Mesenchymal stem cell (in vitro differentiated cells and primary cell): ENCODE results near the gene MPPE1.

Source experiments
- DNase-seq: peaks from one replicate; pipeline ENCODE4 v3.0.0-alpha.2; 2013
- H2AFZ ChIP-seq: one replicate; pipeline ENCODE4 v1.6.1; 2013; ENCODE audit warnings: low read depth, mild to moderate bottlenecking, control low read depth, inconsistent platforms, low read length, moderate library complexity
- H2AK5ac ChIP-seq: 2 replicates; pipeline ENCODE4 v1.6.1; 2013; ENCODE audit warnings: low read length, moderate library complexity, mild to moderate bottlenecking, inconsistent platforms; ENCODE audit not compliant: severe bottlenecking
- H2BK120ac ChIP-seq: one replicate; pipeline ENCODE4 v1.6.1; 2013; ENCODE audit warnings: low read depth, mild to moderate bottlenecking, inconsistent platforms, low read length, moderate library complexity
- H2BK12ac ChIP-seq, 2 experiments: one replicate each; pipeline ENCODE4 v1.6.1; 2013; ENCODE audit warnings: inconsistent platforms in 2 of 2, low read length in 2 of 2, mild to moderate bottlenecking in 2 of 2, moderate library complexity in 2 of 2, control low read depth in 1 of 2
- H2BK15ac ChIP-seq: one replicate; pipeline ENCODE4 v1.6.1; 2013; ENCODE audit warnings: mild to moderate bottlenecking, low read depth, inconsistent platforms; ENCODE audit not compliant: poor library complexity, severe bottlenecking
- H2BK5ac ChIP-seq: 2 replicates; pipeline ENCODE4 v1.6.1; 2013; ENCODE audit warnings: low read depth, mild to moderate bottlenecking, low read length, control low read depth, inconsistent platforms; ENCODE audit not compliant: poor library complexity, severe bottlenecking
- H3K14ac ChIP-seq, 2 experiments: one replicate each; pipeline ENCODE4 v1.6.1; 2013; ENCODE audit warnings: inconsistent platforms in 2 of 2, low read length in 2 of 2, control low read depth in 1 of 2, mild to moderate bottlenecking in 1 of 2, moderate library complexity in 1 of 2
- H3K18ac ChIP-seq, 2 experiments: one replicate each; pipeline ENCODE4 v1.6.1; 2013; ENCODE audit warnings: inconsistent platforms in 2 of 2, low read length in 2 of 2, control low read depth in 1 of 2, low read depth in 1 of 2, mild to moderate bottlenecking in 1 of 2
- H3K23ac ChIP-seq, 2 experiments: one replicate each; pipeline ENCODE4 v1.6.1; 2013; ENCODE audit warnings: inconsistent platforms in 2 of 2, low read length in 2 of 2, mild to moderate bottlenecking in 2 of 2, moderate library complexity in 2 of 2, control low read depth in 1 of 2
- H3K27ac ChIP-seq: 2 replicates; pipeline ENCODE4 v1.5.1; 2013; ENCODE audit warnings: mild to moderate bottlenecking, moderate library complexity, low read length, control low read depth, inconsistent platforms; ENCODE audit not compliant: poor library complexity, severe bottlenecking
- H3K27me3 ChIP-seq, 2 experiments: 2 replicates each; pipeline versions ENCODE4 v1.6.1 to v1.7.0; 2013; ENCODE audit warnings: low read length in 2 of 2, mild to moderate bottlenecking in 2 of 2, moderate library complexity in 2 of 2, control low read depth in 1 of 2, inconsistent platforms in 1 of 2; ENCODE audit not compliant: control insufficient read depth in 1 of 2, insufficient read depth in 1 of 2
- H3K36me3 ChIP-seq, 2 experiments: 2 replicates each; pipeline versions ENCODE4 v1.6.1 to v1.7.0; 2013; ENCODE audit warnings: low read length in 2 of 2, control low read depth in 1 of 2, inconsistent platforms in 1 of 2, low read depth in 1 of 2, mild to moderate bottlenecking in 1 of 2; ENCODE audit not compliant: insufficient read depth in 2 of 2, control insufficient read depth in 1 of 2
- H3K4ac ChIP-seq, 2 experiments: one replicate each; pipeline ENCODE4 v1.6.1; 2013; ENCODE audit warnings: inconsistent platforms in 2 of 2, low read length in 2 of 2, mild to moderate bottlenecking in 2 of 2, moderate library complexity in 2 of 2, control low read depth in 1 of 2, low read depth in 1 of 2
- H3K4me1 ChIP-seq: 2 replicates; pipeline ENCODE4 v1.6.1; 2013; ENCODE audit warnings: low read depth, low read length, control low read depth; ENCODE audit not compliant: control insufficient read depth, insufficient read depth
- H3K4me2 ChIP-seq: 2 replicates; pipeline ENCODE4 v1.6.1; 2013; ENCODE audit warnings: low read length, mild to moderate bottlenecking, inconsistent platforms; ENCODE audit not compliant: poor library complexity, severe bottlenecking
- H3K4me3 ChIP-seq, 2 experiments: 2 replicates each; pipeline versions ENCODE4 v1.5.1 to v1.7.0; 2013; ENCODE audit warnings: low read length in 2 of 2, mild to moderate bottlenecking in 2 of 2, control low read depth in 1 of 2, low read depth in 1 of 2; ENCODE audit not compliant: insufficient read depth in 1 of 2
- H3K79me1 ChIP-seq: replicated peaks from 2 replicates; pipeline ENCODE4 v1.6.1; 2013; ENCODE audit warnings: mild to moderate bottlenecking, control low read depth, low read length, inconsistent platforms; ENCODE audit not compliant: poor library complexity, severe bottlenecking
- H3K9ac ChIP-seq: 2 replicates; pipeline ENCODE4 v1.7.0; 2013; ENCODE audit warnings: mild to moderate bottlenecking, low read length, moderate library complexity
- H3K9me3 ChIP-seq: 2 replicates; pipeline ENCODE4 v1.7.0; 2013; ENCODE audit warnings: mild to moderate bottlenecking, low read length; ENCODE audit not compliant: control insufficient read depth
- H4K8ac ChIP-seq: one replicate; pipeline ENCODE4 v1.6.1; 2013; ENCODE audit warnings: inconsistent platforms, mild to moderate bottlenecking, low read length, moderate library complexity
- H4K91ac ChIP-seq: one replicate; pipeline ENCODE4 v1.6.1; 2013; ENCODE audit warnings: mild to moderate bottlenecking, low read length, inconsistent platforms
- WGBS: methylation state at CpG from one replicate; pipeline ENCODE4 v1.1.7; 2013; ENCODE audit warnings: mixed read lengths; 5-methylcytosine and 5-hydroxymethylcytosine counted together

Gene MPPE1

DNA sequence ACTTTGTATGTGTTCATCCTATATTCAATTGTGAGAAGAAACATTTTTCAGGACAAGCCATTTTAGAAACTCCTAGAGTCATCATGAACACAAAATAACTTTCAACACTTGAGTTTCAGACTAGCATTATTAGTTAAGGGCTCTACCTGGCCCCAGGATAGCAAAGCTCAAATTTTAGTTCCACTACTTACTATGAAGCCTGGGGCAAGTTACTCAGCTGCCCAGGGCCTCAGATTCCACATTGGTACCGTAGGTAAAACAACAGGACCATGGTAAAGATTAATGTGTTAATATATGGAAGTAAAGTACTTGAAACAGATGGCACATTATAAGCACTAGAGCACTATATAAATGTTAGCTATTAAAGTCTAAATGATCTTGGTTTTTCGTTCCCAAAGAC lies 19.4 kb downstream of the MPPE1 start:
- no peaks in the 10 kb centered on the region for H3K27me3 ChIP-seq
- no peak overlapping the region for H3K23ac ChIP-seq
- peaks cover 40 to 86% of the 10 kb centered on the region in 2 experiments for H3K36me3 ChIP-seq
- H3K9me3 ChIP-seq, result no peaks in the 10 kb centered on the region
- 100% methylated on average over 1 of the region's 2 CpGs for WGBS
- no peak overlapping the region for H4K8ac ChIP-seq
- H3K4me1 ChIP-seq, result peaks cover 2% of the 10 kb centered on the region
- no peaks in the 10 kb centered on the region for H3K79me1 ChIP-seq
- H3K27ac ChIP-seq, result no peak overlapping the region
- H3K18ac ChIP-seq, result no peak overlapping the region
- H3K4me2 ChIP-seq, result no peak overlapping the region
- no peak overlapping the region for H2BK120ac ChIP-seq
- no peak overlapping the region for H2AK5ac ChIP-seq
- no peak for DNase-seq
- H2AFZ ChIP-seq, result no peak overlapping the region
- no peak overlapping the region for H4K91ac ChIP-seq
- H2BK15ac ChIP-seq, result no peak overlapping the region
- no peak overlapping the region for H3K4me3 ChIP-seq
- H2BK5ac ChIP-seq, result no peak overlapping the region
- no peak overlapping the region for H3K9ac ChIP-seq
- no peak overlapping the region for H2BK12ac ChIP-seq
- H3K4ac ChIP-seq, result no peak overlapping the region
- no peak overlapping the region for H3K14ac ChIP-seq

DNA sequence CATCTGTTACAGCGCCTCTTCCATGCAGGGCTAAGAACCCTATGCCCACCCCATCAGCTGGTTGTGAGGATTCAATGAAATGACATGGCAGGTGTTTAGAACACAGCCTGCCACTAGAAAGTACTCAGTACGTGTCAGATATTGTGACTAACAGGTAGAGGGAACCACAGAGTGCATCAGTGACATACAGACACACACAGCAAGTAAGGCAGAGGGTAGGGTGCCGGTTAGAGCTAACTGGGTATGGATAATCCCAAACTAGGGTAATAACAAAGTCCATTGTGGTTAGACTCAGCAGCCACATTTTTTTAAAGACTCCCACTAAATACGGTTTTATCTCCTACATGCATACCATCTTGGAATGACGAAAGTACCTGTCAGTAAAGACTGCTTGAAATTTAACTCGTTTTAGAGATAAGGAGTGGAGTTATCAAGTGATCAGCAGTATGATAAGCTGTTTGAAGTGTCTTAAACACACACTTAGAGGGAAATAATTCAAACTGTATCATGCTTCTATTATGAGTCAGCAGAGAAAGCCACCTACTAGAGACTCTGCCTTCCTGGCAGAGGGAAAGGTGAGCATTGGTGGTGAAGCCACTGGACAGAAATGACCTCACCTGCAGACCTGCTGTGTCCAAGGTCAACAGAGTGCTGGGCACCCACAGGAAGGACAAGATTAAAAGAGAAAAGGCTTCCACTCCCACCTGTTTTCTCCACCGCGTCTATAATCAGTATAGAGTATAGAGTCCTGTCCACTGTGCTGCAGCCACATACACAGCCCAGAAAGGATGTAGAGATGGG lies 20.6 kb downstream of the MPPE1 start:
- no peak for DNase-seq
- Histone ChIP-seq H3K27ac (no peak overlapping the region), H3K4me3 (no peak overlapping the region), H3K9ac (no peak overlapping the region), H3K14ac (no peak overlapping the region), H3K4ac (no peak overlapping the region), H2BK12ac (no peak overlapping the region), H3K9me3 (no peaks in the 10 kb centered on the region), H2AK5ac (no peak overlapping the region), H4K91ac (no peak overlapping the region), H4K8ac (no peak overlapping the region), H2BK120ac (no peak overlapping the region), H2AFZ (no peak overlapping the region), H3K36me3 (peaks cover 40 to 85% of the 10 kb centered on the region in 2 experiments), H2BK15ac (no peak overlapping the region), H3K18ac (no peak overlapping the region), H3K4me1 (peaks cover 2% of the 10 kb centered on the region), H3K23ac (no peak overlapping the region), H3K4me2 (no peak overlapping the region), H3K27me3 (no peaks in the 10 kb centered on the region), H2BK5ac (no peak overlapping the region), H3K79me1 (no peaks in the 10 kb centered on the region)
- WGBS, result 93% methylated on average over 5 of the region's 8 CpGs

DNA sequence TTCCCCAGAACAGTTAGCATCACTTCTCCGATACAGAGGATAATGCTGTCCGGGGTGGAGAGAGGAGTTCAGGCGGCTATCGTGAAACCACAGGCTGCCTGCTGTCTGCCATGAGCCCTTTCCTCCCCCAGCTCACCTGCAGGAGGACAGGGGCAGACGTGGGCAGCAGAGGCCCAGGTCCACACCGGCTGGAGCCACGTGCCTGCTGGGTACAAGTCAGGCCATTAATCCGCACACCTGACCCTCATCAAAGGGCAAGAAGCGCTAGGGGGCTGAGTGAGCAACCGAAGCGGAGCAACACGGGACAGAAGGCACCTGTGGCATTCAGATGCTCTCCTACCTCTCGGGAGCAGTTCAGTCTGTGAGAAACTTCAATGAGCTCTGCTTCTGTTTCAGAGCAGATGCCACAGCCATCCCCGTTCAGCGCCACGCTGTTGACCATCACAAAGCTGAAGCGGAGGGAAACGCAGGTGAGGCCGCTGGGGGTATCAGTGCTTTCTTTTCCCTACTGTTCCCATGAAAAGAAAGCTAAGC lies 21.5 kb downstream of the MPPE1 start:
- Histone ChIP-seq H3K4ac (no peak overlapping the region), H2BK120ac (no peak overlapping the region), H2BK12ac (no peak overlapping the region), H3K79me1 (no peaks in the 10 kb centered on the region), H3K23ac (no peak overlapping the region), H2AK5ac (no peak overlapping the region), H3K27me3 (no peaks in the 10 kb centered on the region), H3K4me3 (no peak overlapping the region), H2AFZ (no peak overlapping the region), H4K91ac (no peak overlapping the region), H3K4me2 (no peak overlapping the region), H3K4me1 (no peaks in the 10 kb centered on the region), H3K36me3 (peaks cover 36 to 83% of the 10 kb centered on the region in 2 experiments), H3K9me3 (no peaks in the 10 kb centered on the region), H3K14ac (no peak overlapping the region), H4K8ac (no peak overlapping the region), H3K27ac (no peak overlapping the region), H3K18ac (no peak overlapping the region), H2BK15ac (no peak overlapping the region), H2BK5ac (no peak overlapping the region), H3K9ac (no peak overlapping the region)
- no peak for DNase-seq
- WGBS, result 96% methylated on average over 19 of the region's 19 CpGs

DNA sequence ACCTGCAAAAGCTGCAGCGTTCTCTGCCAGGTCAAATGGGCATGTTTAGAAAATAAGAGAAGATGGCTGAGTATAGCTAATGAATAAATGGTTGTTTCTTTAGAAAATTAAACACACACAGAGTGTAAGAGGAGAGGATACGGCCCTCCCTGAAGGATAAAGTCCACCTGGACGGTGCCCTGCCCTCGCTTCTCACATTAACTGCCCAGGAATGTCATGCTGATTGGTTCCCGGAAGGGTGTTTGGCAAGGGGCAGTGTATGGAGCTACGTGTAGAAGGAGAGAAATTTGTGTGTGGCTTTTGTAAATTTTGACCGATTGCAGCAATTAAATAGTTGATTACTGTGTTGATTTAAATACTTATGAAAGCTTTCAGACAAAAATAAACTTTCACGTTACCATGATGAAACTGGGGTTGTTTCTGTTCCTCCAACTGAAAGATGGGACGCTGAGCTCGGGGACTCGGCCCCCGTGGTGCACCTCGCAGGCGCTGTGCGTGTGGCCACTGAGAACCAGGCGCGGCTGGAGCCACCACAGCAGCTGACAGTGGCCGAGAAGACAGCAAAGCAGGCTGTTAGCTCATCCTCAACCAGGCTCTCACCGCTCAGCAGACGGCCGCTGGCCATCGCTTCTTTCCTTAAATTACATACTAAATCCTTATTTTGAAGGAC lies 22.7 kb downstream of the MPPE1 start:
- H2BK12ac ChIP-seq, result no peak overlapping the region
- no peak overlapping the region for H3K4ac ChIP-seq
- no peaks in the 10 kb centered on the region for H3K79me1 ChIP-seq
- no peak overlapping the region for H3K9ac ChIP-seq
- no peaks in the 10 kb centered on the region for H3K4me1 ChIP-seq
- H4K91ac ChIP-seq, result no peak overlapping the region
- no peaks in the 10 kb centered on the region for H3K9me3 ChIP-seq
- no peaks in the 10 kb centered on the region for H3K27me3 ChIP-seq
- H3K4me2 ChIP-seq, result no peak overlapping the region
- H4K8ac ChIP-seq, result no peak overlapping the region
- H3K18ac ChIP-seq, result no peak overlapping the region
- 92% methylated on average over 16 of the region's 22 CpGs for WGBS
- H2AK5ac ChIP-seq, result no peak overlapping the region
- no peak overlapping the region for H3K23ac ChIP-seq
- H2BK120ac ChIP-seq, result no peak overlapping the region
- no peak overlapping the region for H2BK5ac ChIP-seq
- no peak overlapping the region for H3K4me3 ChIP-seq
- peaks cover 44 to 83% of the 10 kb centered on the region in 2 experiments for H3K36me3 ChIP-seq
- no peak overlapping the region for H2BK15ac ChIP-seq
- H3K14ac ChIP-seq, result no peak overlapping the region
- no peak overlapping the region for H3K27ac ChIP-seq
- no peak overlapping the region for H2AFZ ChIP-seq
- no peak for DNase-seq
